Osteoblast (primary cell): ENCODE results near the gene GPBP1L1. TPM values are rescaled to one million over a fixed set of nuclear protein-coding genes. Genes with fewer than 3 reads are reported as not detected.
"Not testable (repeated sequence)": the region's sequence is repeated elsewhere in the genome, so short reads cannot be mapped to it uniquely, and the experiment has no call there.

Experiments
- DNase-seq: peaks from one replicate; pipeline ENCODE4 v3.0.0; 2011; ENCODE audit warnings: low spot score, mixed read lengths; ENCODE audit not compliant: insufficient read length; ENCODE audit errors: missing footprints
- H2AFZ ChIP-seq: 2 replicates; pipeline ENCODE4 v1.6.0; 2011; ENCODE audit warnings: mild to moderate bottlenecking, low read length
- H3K27ac ChIP-seq: 2 replicates; pipeline ENCODE4 v1.5.1; 2011; ENCODE audit warnings: mild to moderate bottlenecking, low read depth, low read length, moderate library complexity
- H3K27me3 ChIP-seq: 2 replicates; pipeline ENCODE4 v1.6.0; 2012; ENCODE audit warnings: mild to moderate bottlenecking, control low read depth, inconsistent platforms, low read length, moderate library complexity; ENCODE audit not compliant: insufficient read depth
- H3K36me3 ChIP-seq: 2 replicates; pipeline ENCODE4 v1.5.1; 2011; ENCODE audit warnings: mild to moderate bottlenecking, low read length, control low read depth, moderate library complexity; ENCODE audit not compliant: insufficient read depth
- H3K4me1 ChIP-seq: 2 replicates; pipeline ENCODE4 v1.5.1; 2011; ENCODE audit warnings: mild to moderate bottlenecking, low read length, control low read depth, moderate library complexity; ENCODE audit not compliant: insufficient read depth
- H3K4me2 ChIP-seq: 2 replicates; pipeline ENCODE4 v1.6.0; 2011; ENCODE audit warnings: mild to moderate bottlenecking, low read length; ENCODE audit not compliant: insufficient read depth
- H3K4me3 ChIP-seq: fragments of 200-600 bp; sonication (generic); 3 replicates; pipeline ENCODE4 v1.5.1; 2012; ENCODE audit warnings: mild to moderate bottlenecking, low read length, inconsistent platforms; ENCODE audit not compliant: insufficient read depth
- H3K79me2 ChIP-seq: 2 replicates; pipeline ENCODE4 v1.6.0; 2012; ENCODE audit warnings: mild to moderate bottlenecking, low read length, control low read depth, inconsistent platforms; ENCODE audit not compliant: insufficient read depth
- H3K9me3 ChIP-seq: 2 replicates; pipeline ENCODE4 v1.5.1; 2011; ENCODE audit warnings: low read depth, low read length, control low read depth
- H4K20me1 ChIP-seq: 2 replicates; pipeline ENCODE4 v1.6.0; 2012; ENCODE audit warnings: mild to moderate bottlenecking, low read length, control low read depth; ENCODE audit not compliant: insufficient read depth
- CTCF ChIP-seq: IDR thresholded peaks from 2 replicates; pipeline ENCODE4 v1.5.1; 2011; ENCODE audit warnings: mild to moderate bottlenecking, low read depth, low read length, moderate library complexity; ENCODE audit errors: extremely low read depth
- total RNA-seq: library from RNA; depleted of rRNA; stranded (reverse); fragments of >200 nt; gene quantifications from 2 replicates; pipeline ENCODE4 v1.2.3, GENCODE V29; 2012

GPBP1L1 gene
- total RNA-seq, 1 donor, result 97.4 TPM

GRCh38 chr1:45716700-45717099, 30.4 kb upstream of the GPBP1L1 start:
- Histone ChIP-seq H3K4me3 (no peak overlapping the region), H3K79me2 (no peaks in the 10 kb centered on the region), H3K27ac (no peak overlapping the region), H2AFZ (no peak overlapping the region), H3K4me2 (no peak overlapping the region), H3K36me3 (peaks cover 7% of the 10 kb centered on the region), H3K27me3 (no peaks in the 10 kb centered on the region), H3K9me3 (no peaks in the 10 kb centered on the region), H4K20me1 (no peaks in the 10 kb centered on the region), H3K4me1 (no peaks in the 10 kb centered on the region)
- no peak for DNase-seq
- no peak for TF ChIP-seq CTCF

DNA sequence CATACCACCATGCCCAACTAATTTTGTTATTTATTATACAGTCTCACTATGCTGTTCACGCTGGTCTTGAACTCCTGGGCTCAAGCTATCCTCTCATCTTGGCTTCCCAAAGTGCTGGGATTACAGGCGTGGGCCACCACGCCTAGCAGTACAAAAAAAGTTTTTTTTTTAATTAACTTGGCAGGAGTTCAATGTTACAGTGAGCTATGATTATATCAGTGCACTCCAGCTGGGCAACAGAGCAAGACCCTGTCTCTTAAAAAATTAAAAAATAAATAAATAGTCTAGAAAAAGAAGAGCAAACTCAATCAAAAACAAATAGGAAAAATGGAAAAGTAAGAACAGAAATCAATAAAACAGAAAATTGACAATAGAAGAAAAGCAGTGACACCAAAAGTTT, 27.4 kb upstream of the GPBP1L1 start:
- Histone ChIP-seq H3K36me3 (peaks cover 8% of the 10 kb centered on the region), H4K20me1 (no peaks in the 10 kb centered on the region), H3K27me3 (no peaks in the 10 kb centered on the region), H2AFZ (no peak overlapping the region), H3K4me3 (no peak overlapping the region), H3K4me2 (no peak overlapping the region), H3K4me1 (no peaks in the 10 kb centered on the region), H3K27ac (no peak overlapping the region), H3K79me2 (no peaks in the 10 kb centered on the region), H3K9me3 (no peaks in the 10 kb centered on the region)
- no peak for TF ChIP-seq CTCF
- DNase-seq, result no peak

GRCh38 chr1:45704637-45705036, 18.3 kb upstream of the GPBP1L1 start:
- H3K9me3 ChIP-seq, result no peaks in the 10 kb centered on the region
- no peak overlapping the region for H3K4me2 ChIP-seq
- no peak for TF ChIP-seq CTCF
- H4K20me1 ChIP-seq, result no peaks in the 10 kb centered on the region
- no peaks in the 10 kb centered on the region for H3K4me1 ChIP-seq
- DNase-seq, result no peak
- H2AFZ ChIP-seq, result no peak overlapping the region
- no peaks in the 10 kb centered on the region for H3K27me3 ChIP-seq
- no peak overlapping the region for H3K27ac ChIP-seq
- H3K4me3 ChIP-seq, result no peak overlapping the region
- peaks cover 17% of the 10 kb centered on the region for H3K36me3 ChIP-seq
- no peaks in the 10 kb centered on the region for H3K79me2 ChIP-seq

- Histone ChIP-seq H2AFZ (no peak overlapping the region), H3K4me3 (no peak overlapping the region), H3K27ac (no peak overlapping the region)
Measured at GRCh38 chr1:45694823-45695222, 8.5 kb upstream of the GPBP1L1 start.

DNA sequence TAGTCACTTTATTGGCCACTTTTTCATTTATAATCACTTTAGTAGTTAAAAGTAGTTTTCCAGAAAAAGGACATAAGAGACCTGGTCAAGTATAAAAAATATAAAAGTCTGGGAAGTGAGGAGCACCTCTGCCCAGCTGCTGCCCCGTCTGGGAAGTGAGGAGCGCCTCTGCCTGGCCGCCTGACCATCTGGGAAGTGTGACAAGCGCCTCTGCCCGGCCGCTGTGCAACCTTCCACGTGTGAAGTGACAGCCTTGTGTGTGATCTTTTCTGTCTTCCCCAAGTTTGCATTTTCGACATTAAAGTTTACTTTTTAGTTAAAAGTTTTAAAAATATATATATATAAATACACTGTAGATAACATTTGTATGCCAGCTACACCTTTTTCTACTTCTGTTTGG, 7.5 kb upstream of the GPBP1L1 start:
- not testable (repeated sequence) for H3K27me3 ChIP-seq, H3K27ac ChIP-seq, H4K20me1 ChIP-seq, H2AFZ ChIP-seq, H3K4me3 ChIP-seq, DNase-seq, H3K4me1 ChIP-seq, H3K4me2 ChIP-seq, H3K9me3 ChIP-seq
- peaks cover 46% of the 10 kb centered on the region for H3K36me3 ChIP-seq
- H3K79me2 ChIP-seq, result peaks cover 28% of the 10 kb centered on the region

More at GRCh38 chr1:45694823-45695222, 8.5 kb upstream of the GPBP1L1 start:
- no peak for DNase-seq
- Histone ChIP-seq H3K4me2 (no peak overlapping the region), H3K9me3 (no peaks in the 10 kb centered on the region), H4K20me1 (no peaks in the 10 kb centered on the region), H3K36me3 (peaks cover 46% of the 10 kb centered on the region), H3K27me3 (no peaks in the 10 kb centered on the region), H3K4me1 (no peaks in the 10 kb centered on the region), H3K79me2 (peaks cover 18% of the 10 kb centered on the region)
- no peak for TF ChIP-seq CTCF
